ENCODE results near the gene DLG2.

The DLG2 gene

GRCh38 chr11:85589373-85589772 lies 37.8 kb downstream of the DLG2 start:
- H3K4me3 ChIP-seq (replicated peaks in 1 of 2; ENCODE audit: low read depth in 2 of 2, low read length in 2 of 2): no peak overlapping the region
- no peak for TF ChIP-seq CTCF (IDR thresholded peaks at IDR 0.05; ENCODE audit: low read depth, low read length)
- DNase-seq (ENCODE audit: low read depth in 2 of 2): no peak

GRCh38 chr11:85582111-85582510 lies 45.0 kb downstream of the DLG2 start:
- TF ChIP-seq CTCF (IDR thresholded peaks at IDR 0.05; ENCODE audit: low read depth, low read length): no peak
- H3K4me3 ChIP-seq (replicated peaks in 1 of 2; ENCODE audit: low read depth in 2 of 2, low read length in 2 of 2): no peak overlapping the region

GRCh38 chr11:85575388-85575787 lies 51.8 kb downstream of the DLG2 start:
- no peak for TF ChIP-seq CTCF (IDR thresholded peaks at IDR 0.05; ENCODE audit: low read depth, low read length)
- no peak for DNase-seq (ENCODE audit: low read depth in 2 of 2)
- no peak overlapping the region for H3K4me3 ChIP-seq (replicated peaks in 1 of 2; ENCODE audit: low read depth in 2 of 2, low read length in 2 of 2)

More at GRCh38 chr11:85582111-85582510, 45.0 kb downstream of the DLG2 start:
- DNase-seq (ENCODE audit: low read depth in 2 of 2): no peak

GRCh38 chr11:85572056-85572455 lies 55.1 kb downstream of the DLG2 start:
- DNase-seq (ENCODE audit: low read depth in 2 of 2): no peak
- H3K4me3 ChIP-seq (replicated peaks in 1 of 2; ENCODE audit: low read depth in 2 of 2, low read length in 2 of 2): no peak overlapping the region
- no peak for TF ChIP-seq CTCF (IDR thresholded peaks at IDR 0.05; ENCODE audit: low read depth, low read length)

- TF ChIP-seq CTCF (IDR thresholded peaks at IDR 0.05; ENCODE audit: low read depth, low read length): no peak
- DNase-seq (ENCODE audit: low read depth in 2 of 2): no peak
- H3K4me3 ChIP-seq (replicated peaks in 1 of 2; ENCODE audit: low read depth in 2 of 2, low read length in 2 of 2): no peak overlapping the region
Measured at GRCh38 chr11:85569525-85569924, 57.6 kb downstream of the DLG2 start.

- no peak for TF ChIP-seq CTCF (IDR thresholded peaks at IDR 0.05; ENCODE audit: low read depth, low read length)
- DNase-seq (ENCODE audit: low read depth in 2 of 2): no peak
Measured at GRCh38 chr11:85558411-85558810, 68.7 kb downstream of the DLG2 start.

GRCh38 chr11:85551881-85552280 lies 75.3 kb downstream of the DLG2 start:
- no peak for DNase-seq (ENCODE audit: low read depth in 2 of 2)
- no peak overlapping the region for H3K4me3 ChIP-seq (replicated peaks in 1 of 2; ENCODE audit: low read depth in 2 of 2, low read length in 2 of 2)
- no peak for TF ChIP-seq CTCF (IDR thresholded peaks at IDR 0.05; ENCODE audit: low read depth, low read length)

More at GRCh38 chr11:85558411-85558810, 68.7 kb downstream of the DLG2 start:
- H3K4me3 ChIP-seq (replicated peaks in 1 of 2; ENCODE audit: low read depth in 2 of 2, low read length in 2 of 2): no peak overlapping the region
